CD4-positive, alpha-beta T cell treated with Interleukin-12 subunit alpha and Interleukin-12 subunit beta, for 1 hour (primary cell): ENCODE measurements around the gene DPP10.
"Not testable (repeated sequence)": the region's sequence is repeated elsewhere in the genome, so short reads cannot be mapped to it uniquely, and the experiment has no call there.

Source experiments
- DNase-seq: peaks from one replicate; pipeline ENCODE4 v3.0.0-alpha.2; 2020

DPP10 gene

DNA sequence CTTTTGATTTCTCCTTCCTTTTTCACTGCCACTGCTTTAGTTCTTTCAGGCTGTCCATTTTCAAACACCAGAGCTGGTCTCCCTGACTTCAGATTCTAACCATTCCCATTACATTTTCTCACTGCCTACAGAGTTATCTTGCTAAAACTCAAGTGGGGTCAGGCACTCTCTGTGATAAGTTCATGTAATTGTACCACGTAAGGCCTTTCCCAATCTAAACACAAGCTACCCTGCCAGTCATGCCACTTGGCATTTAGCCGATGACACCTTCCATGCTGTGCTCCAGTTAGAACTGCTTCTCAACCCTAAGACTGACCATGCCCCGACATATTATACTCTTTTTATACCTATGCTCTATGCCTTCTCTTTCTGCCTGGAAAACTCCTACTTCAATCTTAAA lies 592.4 kb downstream of the DPP10 start:
- no peak for DNase-seq

DNA sequence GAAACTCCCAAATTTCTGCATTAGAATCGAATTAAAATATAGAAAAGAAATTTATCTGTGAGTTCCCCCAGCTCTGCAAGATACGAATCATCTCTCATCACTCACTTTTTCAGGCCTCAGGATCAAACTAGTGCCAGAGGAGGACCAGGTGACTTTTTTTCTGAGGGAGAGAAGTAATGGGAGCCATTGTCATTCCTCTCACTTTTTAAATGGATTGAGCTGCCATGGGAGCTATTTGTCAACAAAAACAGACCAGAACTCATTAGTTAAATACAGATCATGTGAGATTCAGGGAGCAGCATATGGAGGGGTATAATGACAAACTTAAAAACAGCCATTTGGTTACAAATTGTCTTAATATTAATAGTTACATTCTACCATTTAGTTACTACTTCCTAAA lies 594.4 kb downstream of the DPP10 start:
- DNase-seq, result no peak

DNA sequence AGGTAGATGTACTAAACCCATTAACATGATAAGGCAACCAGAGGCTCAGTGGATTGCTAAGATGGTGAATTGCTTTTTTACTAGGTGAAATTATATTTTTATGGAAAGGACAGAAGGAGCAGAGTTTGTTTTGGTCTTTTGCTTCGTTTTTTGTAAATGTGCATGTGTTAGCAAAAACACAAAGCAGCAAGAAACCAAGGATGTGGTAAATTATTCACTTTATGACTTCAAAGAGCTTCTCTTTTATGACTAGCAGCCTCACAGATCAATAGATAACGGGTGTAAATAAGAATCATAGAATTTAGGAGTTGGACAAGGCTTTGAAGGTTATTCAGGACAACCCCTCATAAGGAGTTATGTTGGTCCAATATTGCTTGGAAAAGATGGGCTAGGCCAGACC lies 615.0 kb downstream of the DPP10 start:
- DNase-seq, result no peak

DNA sequence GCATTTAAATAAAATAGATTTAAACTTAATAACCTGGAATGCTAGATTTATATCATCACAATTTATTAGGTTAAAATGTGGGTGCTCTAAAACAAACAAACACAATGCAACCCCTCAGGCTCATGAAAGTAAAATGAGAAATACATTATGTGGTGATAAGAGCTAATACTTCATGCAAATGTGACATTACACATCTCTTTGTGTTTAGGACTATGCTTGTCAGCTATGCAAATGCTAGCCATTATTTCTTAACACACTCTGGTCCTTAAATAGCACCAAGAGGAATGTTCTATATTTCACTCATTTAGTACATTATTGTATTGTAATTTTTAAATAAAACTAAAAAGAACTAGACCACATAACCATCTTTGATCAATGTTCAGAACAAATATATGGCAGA lies 627.6 kb downstream of the DPP10 start:
- no peak for DNase-seq

DNA sequence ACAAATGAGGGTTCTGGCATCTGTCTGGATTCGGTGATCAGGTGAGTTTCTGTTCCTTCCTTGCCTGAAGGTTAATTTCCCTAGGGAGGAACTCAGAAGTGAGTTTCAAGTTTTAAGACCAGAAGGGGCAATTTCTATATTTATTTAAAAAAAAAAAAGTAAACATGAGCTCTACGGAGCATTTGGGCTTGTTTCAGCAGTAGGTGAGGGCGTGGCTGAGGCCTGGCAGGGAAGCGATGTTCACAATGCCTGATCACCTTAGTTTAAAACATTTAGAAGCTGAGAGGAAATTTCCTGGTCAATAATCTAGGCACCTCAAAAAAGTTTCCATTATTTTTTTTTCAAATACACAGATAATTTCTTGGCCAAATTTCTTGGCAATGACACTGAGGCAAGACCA lies 629.1 kb downstream of the DPP10 start:
- no peak for DNase-seq

DNA sequence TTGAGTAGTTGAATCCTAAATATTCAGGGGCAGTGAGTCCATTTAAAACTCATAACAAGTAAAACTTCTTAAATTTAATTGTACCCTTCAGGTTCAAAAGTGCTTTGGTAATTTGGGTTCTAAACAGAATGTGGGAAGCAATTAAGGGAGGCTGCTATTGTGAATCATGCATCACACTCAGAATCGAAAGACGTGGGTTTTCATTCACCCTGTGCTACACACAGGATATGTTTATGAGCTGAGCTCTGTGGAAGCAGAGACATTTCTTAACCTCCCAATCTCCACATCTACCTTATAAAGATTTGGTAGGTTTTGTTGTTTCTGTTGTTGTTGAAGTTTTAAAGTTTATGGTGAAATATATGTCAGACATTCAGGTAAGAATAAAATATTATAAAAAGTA lies 633.4 kb downstream of the DPP10 start:
- no peak for DNase-seq

DNA sequence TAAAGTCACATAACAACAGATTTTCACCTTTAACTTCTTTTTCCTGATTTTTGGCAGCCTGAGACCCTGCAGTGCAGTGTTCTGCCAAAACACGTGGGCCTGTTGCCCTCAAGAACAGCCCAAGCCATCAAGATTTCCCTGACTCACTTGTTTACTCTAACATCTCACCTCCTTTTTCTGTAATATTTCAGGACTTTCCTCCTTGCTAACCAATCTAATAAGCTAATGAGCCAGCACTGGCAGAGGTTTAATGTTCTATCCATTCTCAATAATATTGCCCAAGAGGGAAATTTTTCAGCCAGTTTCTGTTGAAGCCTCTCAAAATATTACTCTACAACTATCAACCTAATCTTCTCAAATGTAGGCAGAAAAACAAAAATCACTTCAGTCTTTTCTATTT lies 635.2 kb downstream of the DPP10 start:
- DNase-seq, result no peak

DNA sequence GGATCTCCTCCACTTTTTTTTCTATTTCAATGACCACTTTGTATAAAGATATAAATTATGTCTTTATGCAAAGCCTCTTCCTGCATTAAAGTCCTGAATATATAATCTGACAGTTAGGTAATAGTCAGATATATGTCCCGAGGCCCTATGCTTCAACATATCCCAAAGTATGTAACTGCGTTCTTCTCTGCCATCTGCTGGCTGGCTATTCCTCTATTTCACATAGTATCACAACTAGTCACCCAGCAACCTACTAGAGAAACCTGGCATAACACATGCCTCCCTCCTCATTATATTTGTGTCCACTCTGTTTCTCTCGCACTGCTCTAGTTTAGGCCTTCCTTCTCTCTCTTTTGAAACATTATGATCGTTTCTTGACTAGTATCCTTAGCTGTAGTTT lies 640.8 kb downstream of the DPP10 start:
- no peak for DNase-seq

DNA sequence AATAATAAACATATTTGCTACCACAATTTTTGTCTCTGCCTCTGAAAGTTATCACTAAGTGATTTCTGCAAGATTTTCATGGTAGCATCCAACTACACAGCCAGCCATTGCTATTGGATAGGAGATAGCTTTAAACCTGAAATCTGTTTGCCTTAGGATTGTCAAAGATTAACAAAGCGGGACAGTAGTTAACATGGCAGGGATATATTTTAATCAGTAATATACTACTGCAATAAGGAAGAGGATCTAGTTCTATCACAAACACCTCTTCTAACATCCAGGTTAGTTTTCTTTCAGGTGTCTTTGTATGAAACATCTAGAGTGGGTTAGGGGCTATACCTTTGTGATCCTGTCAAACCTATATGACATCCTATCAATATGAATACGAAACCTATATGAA lies 641.3 kb downstream of the DPP10 start:
- DNase-seq, result no peak

DNA sequence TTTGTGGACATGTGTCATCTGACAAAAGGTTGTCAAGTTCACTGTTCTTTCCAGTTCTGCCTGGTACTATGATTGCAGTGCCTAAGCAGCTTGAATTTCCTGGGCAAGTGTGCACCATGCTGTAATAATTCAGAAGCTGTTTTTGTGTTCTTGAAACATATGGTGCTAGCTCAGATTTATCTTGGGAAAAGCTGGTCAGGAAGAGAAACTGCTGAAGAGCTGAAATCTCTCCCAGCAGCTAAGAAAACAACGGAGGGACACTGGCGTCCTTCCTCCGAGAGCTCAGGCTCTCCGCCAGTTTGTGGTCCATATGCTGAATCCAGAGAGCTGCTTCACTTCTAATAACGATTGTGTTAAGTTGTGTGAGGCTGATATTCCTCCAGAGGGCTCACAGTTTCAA lies 642.0 kb downstream of the DPP10 start:
- no peak for DNase-seq

DNA sequence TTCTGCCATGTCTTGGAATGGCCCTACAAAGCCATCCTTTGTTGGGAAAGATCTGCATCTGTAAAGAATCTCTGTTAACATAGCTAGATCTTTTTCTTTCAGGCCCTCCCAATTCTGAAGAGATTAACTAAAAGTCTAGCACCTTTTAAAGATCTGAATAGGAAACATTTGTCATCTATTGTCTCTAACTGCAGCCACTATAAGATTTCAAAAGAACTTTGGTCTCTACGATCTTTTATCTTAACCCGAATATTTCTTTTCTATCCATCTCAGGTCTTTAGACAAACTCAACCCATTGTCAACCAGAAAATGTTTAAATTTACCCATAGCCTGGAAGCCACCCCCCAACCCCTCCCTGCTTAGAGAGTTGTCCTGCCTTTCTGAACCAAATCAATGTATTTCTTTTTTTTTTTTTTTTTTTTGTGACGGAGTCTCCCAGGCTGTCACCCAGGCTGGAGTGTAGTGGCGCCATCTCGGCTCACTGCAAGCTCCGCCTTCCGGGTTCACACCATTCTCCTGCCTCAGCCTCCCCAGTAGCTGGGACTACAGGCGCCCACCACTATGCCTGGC lies 643.7 kb downstream of the DPP10 start:
- not testable (repeated sequence) for DNase-seq

DNA sequence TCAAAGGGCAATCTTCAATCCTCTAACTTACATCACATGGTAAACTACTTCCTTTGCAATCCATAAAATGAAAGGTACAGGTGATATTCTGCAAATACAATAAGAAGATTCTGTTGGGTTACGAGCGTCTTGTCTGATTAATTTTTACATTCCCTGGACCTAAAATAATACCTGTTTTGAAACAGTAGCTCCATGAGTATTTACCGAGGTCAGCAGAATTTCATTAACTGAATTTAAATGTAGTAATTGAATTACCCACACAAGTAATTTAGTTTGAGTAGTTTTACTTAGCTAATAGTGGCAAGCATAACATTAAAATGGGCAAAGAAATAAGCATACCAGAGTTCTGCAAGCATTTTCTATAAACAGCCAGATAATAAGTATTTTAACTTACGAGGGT lies 652.0 kb downstream of the DPP10 start:
- no peak for DNase-seq

DNA sequence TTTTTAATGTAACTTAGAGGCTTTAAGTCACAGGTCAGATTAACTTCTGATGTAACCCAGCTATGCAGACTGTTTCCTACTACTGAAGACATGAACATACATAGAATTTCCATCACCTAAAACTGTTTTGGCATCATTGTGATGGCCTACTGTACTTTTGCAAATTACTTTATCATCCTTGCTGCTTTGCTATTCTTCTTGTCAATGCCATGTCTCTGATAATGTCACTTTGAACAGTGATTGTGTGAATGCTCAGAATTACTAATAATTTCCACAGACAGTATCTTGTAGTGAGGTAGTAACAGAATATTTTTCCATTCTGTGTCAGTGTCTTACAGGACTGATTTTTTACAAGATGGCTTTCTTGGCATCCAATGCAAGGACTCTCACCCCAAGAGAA lies 663.5 kb downstream of the DPP10 start:
- no peak for DNase-seq

DNA sequence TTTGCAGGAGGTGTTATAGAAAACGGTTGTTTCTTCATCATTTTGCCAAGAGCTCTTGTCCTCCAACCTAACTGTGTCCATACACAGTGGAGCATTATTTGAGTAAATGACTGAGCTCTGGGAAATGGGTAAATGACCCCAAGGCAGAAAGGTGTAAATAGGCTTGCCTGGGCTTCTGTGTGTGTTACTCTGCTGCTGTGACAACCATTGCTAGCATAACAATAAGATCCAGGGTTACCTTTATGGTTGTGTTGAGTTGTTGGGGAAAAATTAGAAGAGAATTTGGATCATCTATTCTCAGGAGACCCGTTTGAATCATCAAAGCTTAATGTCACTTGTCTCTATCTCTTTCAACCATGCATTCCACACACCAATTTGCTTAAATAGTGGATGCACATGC lies 672.7 kb downstream of the DPP10 start:
- no peak for DNase-seq

DNA sequence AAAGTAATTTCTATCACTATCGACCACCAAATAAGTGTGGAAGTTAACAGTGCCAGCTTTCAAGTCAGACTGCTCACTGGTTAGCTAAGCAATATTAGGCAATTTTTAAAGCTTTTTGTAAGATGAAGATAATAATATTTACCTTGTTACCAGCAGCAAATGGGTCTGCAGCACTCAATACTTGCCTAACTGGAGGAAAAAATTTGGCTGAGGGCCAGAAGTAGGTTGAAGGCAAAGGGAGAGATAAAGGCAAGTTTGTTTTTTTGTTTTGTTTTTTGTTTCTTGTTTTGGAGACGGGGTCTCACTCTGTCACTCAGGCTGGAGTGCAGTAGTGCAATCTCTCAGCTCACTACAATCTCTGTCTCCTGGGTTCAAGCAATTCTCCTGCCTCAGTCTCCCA lies 675.9 kb downstream of the DPP10 start:
- no peak for DNase-seq

DNA sequence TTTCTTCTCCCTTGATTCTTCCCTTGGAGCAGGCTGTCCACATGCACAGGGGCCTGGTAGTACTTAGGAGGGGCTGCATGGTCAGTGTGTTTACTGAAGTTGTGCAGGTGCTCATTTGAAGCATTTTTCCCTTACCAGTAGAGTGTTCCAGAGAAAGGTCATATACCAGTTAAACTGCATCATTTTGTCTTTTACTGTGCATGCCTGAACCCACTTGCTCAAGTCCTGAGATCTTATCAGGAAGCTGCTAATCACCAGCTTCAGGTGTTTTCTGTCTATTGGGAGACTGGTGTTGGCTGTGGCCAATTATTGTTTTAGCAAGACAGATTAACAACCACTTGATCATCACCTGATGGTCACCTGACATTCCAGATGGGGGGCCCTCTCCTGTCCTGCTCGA lies 676.6 kb downstream of the DPP10 start:
- no peak for DNase-seq

DNA sequence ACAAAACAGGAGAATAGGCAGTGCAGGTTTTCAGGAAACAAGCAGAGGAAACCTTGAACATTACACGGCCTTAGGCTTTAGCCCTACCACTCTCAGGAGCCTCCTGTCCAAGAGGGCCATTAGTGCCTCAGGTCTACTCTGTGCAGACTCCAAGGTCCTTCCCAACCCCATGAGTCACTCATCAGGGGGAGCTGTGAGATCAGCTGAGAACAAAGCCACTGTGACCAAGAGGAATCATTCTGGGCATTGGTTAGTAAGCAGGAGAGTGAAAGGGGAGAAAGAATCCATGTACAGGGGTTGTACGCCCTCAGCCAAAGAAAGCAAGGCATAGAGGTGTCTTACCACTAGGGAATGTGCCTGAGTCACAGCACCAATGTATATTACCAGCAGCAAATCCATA lies 680.3 kb downstream of the DPP10 start:
- DNase-seq, result no peak

DNA sequence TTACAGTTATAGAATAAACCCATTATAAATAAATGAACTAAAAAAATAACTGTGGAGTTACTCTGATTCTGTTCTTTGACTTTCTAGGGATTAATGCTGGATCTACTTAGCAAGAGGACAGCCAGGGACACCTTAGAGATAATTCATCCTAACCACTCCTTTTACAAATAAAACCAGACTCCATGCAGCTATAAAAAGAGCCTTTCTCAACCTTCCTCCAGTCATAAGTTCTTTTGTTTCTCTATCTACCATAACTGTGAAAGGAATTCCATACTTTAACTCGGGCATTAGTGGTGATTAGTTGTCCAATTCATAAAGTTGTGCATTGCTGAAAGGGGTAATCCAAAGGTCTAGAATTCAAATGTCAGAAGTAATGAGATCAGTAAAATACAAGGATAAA lies 682.4 kb downstream of the DPP10 start:
- DNase-seq, result no peak

DNA sequence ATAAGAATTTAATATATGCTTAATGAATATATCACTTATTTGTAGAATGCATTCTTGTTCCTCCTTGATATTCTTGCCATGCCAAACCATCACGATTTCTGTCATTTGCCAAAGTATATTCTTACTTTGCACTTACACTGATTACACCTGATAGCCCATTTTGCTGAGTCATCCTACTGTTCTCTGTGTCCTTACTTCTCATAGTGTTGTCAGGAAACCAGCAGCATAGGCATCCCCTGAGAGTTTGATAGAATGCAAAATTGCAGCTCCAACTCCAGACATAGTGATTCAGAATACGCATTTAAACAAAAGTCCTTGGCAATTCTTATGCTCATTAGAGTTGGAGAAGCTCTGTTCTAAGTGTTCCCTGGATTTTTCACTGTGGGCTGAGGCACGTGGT lies 687.1 kb downstream of the DPP10 start:
- DNase-seq, result no peak

DNA sequence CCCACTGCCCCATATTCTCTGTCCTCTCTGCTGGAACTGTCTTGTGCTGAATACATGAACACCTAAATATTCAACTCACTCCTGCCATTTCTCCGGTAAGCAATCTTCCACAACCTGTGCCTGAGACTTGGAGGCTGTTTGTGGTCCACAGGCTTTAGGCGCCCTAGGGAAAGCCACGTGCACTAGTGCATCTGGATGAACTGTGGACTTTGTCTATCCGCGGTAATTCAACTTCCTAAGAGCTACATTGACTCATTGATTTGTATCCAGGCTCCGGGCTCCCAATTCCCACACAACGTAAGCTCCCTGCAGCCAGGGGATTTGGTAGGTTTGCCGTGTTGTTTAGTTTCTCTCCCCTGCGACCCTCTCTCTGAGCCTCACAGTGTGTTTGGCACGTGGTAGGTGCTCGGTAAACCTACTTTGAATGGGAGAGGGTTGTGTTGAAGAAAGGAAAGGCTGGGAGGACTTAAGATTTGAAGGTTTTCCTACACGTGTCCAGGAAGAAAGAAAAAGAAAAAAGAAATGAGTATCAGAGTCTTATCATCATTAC lies 718.2 kb downstream of the DPP10 start:
- DNase-seq, result no peak

DNA sequence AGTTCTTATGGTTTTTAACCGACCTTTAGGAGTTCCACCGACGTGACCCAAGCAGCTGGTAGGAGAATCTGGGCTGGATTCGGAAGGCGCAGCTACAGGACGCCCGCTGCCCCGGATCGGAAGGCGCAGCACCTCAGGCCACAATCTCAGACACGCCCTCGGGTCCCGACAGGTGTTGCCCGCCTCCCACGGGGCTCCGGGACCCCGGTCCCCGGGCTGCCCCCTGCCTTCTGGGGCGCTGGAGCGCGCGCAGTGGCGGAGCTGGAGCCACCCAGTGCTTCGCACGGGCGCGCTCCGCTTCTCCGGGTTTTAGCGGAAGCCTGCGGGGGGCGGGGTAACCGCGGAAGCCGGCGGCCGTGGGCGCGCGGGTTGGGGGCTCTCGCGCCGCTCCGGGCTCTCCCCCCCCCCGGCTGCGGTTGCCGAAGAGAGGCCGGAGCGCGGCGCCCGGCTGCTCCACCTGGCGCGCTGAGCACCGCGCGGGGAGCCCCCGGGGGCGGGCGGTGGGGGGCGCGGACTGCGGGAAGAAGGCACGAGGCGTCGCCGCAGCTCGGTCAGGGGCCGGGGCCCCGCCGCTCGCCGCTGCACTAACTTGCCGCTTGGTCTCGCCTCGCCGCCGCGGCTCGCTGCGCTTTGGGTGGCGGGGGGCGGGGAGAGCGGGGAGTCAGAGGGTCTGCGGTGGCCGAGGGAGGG lies 718.8 kb downstream of the DPP10 start:
- no peak for DNase-seq

DNA sequence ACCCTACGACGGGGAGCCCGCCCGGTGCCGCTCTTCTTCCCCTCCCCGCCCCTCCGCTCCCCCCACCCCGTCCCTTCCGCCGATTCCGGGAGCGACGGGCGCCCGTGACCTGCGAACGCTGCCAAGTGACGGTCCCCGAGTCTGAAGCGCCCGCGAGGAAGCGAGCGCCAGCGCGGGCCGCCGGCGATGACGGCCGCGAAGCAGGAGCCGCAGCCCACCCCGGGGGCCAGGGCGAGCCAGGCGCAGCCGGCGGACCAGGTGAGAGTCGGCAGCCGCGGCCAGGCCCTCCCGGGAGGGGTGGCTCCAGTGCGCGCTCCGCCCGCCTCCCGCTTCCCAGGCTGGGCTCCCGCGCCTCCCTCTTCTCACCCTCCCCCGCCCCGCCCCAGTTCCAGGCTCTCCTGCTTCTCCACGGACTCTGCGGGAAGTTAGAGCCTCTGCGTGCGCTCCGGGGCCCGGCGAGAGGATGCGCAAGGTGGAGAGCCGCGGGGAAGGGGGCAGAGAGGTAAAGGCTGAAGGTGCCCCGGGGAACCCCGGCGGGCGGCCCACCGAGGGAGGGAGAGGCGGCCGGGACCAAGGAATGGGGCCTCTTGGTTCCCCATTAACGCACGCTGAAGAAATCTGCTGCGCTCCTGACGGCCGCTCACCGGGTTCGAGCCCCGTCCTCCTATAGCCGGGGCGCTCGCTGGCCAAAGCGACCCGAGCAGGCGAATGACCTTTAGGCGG lies 719.5 kb downstream of the DPP10 start:
- DNase-seq, result no peak

DNA sequence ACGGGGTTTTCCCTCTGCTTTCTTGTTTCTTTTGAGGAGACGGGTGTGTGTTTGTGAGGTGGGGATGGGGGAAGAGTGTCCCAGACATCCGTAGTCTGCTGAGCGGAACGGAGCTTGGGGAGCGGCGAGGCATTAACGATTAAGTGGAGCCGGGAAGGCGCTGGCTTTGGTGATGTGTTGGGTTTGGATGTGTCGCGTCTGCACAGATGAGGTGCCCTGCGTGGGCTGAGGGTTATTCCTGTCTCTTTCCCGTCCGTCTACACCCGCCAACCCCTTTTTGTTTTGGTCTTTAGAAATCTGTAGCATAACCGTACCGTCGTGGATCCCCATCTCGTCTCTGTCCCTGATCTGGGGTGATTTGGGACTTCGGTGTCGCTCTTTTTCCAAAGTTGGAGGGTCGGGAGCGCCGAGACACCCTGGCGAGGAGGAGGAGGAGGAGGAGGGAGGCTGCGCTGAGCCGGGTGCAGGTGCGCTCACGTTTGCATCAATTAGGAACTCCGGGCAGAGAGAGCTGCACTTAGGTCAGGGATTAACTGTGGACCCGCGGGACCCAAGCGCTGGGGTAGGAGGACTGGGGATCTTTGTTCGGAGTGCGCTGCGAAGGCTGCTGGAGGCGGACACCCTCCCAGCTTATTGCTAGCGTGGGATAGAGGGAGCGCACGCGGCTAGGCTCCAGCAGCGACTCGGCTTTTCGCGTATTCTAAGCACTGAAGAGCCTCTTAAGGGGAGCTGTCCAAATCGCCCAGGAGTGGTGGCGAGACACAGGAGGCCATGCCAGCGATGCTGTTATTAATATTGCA lies 720.3 kb downstream of the DPP10 start:
- DNase-seq, result no peak

DNA sequence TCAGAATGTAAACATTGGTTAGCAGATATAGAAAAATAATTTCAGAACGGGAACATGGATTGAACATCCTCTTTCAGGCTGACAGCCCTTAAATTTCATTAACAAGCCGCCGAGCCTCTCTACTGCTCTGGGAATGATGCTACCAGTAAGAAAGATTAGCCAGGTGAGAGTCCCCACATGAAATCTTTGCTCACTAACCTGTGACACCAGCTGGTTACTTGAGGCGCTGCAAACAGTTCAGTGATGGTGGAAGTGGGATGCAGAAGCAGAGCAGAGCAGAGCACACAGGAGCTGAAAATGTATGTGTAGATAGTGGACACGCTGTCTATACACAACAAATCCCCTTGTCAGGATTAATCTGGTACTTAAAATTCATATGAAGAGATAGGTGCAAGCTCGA lies 721.1 kb downstream of the DPP10 start:
- no peak for DNase-seq
